Measurements from ENCODE around the gene IFNA5. TPM values are rescaled to one million over a fixed set of nuclear protein-coding genes. Genes with fewer than 3 reads are reported as not detected.

The IFNA5 gene
- polyA plus RNA-seq (2013, experiment 1 of 2; ENCODE audit: insufficient read length) = not detected
- polyA plus RNA-seq (2013, experiment 2 of 2; ENCODE audit: insufficient read length) = not detected

DNA sequence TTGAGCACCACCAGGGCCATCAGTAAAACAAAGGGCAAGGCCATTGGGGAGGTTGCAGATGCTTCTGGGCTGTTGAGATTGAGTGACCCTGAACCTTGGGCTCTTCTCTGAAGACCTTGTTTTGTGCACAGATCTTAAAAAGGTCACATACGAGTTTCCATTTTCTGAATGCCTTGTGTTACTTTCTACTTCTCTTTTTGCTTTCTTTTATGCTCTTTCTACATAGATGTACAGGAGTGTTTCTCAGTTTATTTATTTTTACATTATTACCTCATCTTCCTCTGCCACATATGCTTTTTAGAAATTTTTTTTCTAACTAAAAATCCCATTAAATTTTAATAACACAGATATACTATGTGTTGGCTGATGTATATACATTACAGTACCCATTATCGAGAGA lies at the start of gene IFNA5:
IFNA5 (minus strand) TSS at position 101 of the 400 bp plus-strand sequence; CDS start at position 44, 57 bp downstream.
- DNase-seq = no peak

DNA sequence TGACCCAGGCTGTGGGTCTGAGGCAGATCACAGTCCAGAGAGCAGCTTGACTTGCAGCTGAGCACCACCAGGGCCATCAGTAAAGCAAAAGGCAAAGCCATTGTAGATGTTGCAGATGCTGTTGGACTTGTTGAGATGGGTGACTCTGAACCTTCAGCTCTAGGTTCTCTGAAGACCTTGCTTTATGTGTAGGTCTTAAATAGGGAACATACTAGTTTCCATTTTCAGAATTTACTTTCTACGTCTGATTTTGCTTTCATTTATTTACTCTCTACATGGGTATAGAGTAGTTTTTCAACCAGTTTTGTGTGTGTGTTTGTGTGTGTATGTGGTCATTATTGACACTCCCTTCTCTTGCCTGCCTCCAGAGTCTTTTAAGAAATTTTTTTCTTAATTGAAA lies 45.7 kb upstream of the IFNA5 start, which contains the start of gene IFNA6:
IFNA6 (minus strand) TSS at position 101 of the 400 bp plus-strand sequence; CDS start at position 101, 0 bp downstream.
- DNase-seq = no peak

DNA sequence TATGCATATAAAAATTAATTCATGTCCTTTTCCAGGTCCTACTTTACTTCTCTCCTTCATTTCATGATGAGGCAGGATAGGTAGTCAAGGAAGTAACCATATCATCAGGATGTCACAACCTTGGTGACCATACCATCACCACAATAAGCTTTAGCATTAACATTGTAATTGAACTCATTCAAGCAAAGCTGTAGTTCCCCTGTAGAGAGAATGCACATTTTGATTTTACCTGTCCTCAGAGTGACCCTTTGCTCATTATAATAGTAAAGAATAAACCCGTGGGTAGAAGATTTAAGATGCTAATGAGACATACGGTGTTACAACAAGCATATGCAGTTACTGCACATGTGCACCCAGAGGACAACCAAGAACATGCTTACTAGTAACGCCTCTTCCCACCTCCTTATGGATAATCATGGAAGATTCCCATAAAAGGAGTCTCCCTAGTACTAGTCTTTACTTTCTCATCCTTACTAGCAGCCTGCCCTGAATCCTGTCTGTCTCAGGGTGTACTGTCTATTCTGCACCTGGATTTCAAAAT lies 43.4 kb upstream of the IFNA5 start:
- DNase-seq = no peak

DNA sequence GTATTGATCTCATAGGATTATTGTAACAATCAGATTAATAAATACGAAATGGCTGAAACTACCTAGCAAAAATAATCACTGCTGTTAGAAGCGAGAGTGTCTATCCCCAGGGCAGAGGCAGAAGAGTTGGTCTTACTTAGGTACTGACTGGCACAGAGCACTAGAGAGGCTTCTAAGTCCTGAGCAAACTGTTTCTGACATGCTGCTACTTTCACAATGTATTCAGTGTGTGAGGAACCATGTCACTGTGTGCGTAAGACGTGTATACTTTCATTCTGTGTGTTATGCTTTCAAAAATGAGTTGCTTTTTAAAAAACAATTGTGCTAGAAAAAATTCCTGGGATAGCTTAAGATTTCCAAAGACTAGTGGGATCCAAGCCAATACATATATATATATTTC lies 35.6 kb upstream of the IFNA5 start:
- DNase-seq = no peak

DNA sequence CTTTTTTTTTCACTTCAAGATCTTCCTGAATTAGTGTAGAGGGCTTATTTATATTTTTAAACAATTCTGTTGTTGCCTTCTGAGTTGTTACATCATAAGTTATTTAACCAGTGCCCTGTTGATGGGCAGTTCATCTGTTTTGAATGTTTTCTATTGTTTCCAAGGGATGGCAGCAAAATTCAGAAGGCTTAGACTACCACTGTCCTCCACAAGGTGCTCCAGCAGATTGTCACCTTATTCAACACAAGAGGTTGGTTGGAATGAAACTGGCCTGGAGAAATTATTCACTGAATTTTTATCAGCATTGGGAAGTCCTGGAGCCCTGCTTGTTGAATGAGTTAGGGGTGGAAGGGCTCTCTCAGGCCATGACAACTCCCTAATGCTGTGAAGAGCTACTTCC lies 31.3 kb upstream of the IFNA5 start:
- DNase-seq = no peak

DNA sequence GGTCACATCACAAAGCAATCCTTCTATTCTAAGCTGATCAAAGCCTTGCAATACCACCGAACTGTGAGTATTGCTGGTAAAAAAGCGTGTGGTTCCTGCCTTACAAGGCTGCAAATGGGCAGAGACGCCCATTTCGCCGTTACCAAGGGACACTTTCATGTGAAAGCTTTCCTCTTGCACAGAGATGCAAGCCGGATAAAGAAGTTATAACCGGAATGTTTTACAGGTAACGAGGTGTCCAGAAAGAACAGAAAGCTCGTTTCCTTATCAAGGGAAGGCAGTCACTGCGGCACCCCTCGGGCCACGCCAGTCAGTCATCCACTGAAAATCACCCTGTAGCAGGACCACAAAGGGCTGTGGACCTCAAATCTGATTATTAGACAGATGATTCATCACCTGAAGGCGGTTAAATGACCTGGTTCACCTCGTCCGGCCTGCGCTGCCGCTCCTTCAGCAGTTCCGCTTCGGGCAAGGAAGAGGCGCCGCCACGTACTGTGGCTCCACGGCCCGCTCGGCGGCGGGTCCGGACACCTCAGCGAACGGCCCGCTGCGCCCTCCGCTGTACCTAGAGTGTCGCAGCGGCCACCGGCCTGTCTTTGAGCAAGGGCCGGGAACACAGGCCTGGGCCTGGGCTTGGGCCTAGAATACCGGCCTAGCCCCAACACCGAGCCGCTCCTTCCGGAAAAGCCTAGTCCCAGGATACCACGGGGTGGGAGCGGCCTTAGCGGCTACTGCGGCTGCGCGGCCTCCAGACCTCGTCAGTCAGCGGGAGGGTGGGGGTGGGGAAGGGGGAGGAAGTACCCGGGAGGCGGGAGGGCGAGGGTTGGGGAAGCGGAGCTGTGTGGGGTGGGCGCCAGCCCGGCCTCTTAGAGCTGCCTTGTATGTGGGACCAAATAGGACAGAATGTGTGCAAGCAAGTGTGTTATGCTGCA lies 29.9 kb upstream of the IFNA5 start, which contains the start of gene KLHL9:
KLHL9 (minus strand) TSS at position 704 of the 932 bp plus-strand sequence; CDS start at position 159, 545 bp downstream.
- DNase-seq = peak; percentile 94

DNA sequence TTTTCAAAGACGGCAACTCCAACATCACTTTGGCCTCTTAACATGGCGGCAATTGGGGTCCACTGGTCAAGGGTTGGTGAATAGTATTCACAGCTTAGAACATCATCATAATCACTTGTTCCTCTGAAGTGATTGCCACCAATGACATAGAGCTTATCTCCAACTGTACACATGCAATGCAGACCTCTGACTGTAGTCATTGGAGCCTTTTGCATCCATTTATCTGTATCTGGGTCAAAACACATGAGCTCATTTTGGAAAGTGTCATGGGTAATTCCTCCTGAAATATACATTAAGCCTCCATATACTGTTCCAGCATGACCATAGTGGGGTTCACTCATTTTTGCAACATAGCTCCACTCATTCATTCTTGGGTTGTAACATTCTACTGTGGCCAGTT lies 28.1 kb upstream of the IFNA5 start:
- no peak for DNase-seq

DNA sequence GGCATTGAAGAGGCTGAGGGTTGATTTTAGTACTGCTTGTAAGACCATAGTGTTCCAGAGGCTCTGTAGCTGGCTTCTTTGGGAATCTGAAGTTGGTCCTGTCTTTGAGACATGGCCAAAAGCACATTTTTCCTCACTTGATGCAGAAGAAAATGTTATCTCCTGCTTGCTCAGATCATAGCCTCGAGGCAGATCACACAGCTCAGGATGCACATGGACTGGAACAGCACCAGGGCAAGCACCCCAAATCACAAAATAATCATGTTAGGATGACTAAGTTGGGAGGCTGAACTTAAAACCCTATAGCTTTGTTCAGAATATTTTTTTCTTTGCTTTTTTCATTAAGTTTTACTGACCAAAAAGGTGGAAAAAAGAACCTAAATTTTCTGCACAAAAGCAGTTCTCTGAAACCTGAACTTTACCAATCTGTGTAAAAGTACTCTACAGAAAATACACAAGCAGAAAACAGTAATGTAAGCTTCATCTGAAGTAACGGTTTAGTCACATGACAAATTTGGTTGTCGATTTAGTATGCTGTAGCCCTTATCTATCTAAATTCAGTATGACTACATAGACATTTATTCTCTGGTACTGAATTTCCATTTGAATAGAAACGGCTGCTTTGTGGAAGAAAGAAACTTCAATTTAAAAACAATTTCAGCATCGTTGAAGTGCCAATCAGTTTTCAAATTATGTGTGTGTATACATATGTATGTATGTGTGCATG lies 26.7 kb upstream of the IFNA5 start:
- no peak for DNase-seq

DNA sequence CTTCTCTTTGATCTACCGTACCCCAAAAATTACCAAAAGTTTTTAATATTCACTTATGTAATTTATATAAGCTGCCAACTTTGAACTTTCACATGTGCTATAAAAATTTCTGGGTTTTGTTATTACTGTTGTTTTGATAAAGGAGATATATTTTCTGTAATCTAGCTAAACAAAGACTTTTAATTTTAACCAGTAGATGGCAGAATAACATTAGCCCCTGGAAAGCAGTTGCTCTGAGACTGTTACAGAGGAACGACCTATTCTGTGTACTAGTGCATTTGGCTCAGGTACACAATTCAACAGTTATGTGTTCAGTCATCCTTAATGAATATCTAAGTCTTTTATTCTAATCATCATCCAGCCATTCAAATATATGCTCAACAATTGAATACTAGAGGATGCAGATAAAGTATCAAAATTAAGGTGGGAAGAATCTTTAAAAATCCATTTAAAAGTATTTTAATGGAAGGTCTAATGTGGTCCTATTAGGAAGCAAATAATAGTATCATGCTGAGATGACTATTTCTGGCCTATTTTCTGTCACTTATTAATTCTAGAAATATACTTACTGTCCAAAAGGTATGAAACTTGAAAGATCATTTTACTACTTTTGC lies 21.5 kb upstream of the IFNA5 start:
- DNase-seq = peak; percentile 44

DNA sequence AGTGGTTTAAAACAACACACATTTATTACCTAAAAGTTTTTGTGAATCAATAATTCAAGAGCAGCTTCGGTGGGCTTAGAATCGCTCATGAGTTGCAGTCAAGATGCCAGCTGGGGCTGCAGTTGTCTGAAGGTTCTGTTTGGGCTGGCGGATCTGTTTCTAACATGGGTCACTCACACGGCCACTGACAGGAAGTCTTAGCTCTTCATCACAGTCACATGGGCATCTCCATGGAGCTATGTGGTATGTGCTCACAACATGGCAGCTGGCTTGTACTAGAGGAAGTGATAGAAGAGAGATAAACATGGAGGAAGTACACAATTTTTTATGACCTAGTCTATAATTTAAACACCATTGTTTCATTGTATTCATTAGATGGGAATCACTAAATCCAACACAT lies 18.9 kb upstream of the IFNA5 start:
- no peak for DNase-seq

DNA sequence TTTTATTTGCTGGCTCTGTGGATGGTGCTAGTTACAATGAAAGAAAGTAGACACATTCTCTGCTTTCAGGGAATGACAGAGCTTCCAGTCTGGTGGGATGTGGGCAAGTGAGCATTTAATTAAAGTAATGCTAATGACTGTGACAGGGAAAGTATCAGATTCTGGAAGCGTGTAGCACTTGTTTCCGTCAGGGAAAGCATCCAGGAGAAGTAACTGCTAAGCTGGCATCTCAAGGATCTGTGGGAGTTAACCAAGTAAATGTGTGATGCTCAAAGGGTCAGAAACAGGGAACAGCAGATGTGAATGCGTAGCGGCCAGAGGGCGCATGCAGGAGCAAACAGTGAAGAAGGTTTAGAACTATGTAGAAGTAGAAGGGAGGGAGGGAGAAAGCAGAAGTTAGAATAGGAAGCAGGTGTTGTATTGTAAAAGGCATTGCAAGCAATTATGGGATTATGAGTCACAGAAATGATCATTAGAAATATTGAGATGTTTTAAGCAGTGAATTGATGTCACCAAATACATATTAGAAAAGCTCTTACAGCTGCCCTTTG lies 17.9 kb upstream of the IFNA5 start:
- DNase-seq = no peak

DNA sequence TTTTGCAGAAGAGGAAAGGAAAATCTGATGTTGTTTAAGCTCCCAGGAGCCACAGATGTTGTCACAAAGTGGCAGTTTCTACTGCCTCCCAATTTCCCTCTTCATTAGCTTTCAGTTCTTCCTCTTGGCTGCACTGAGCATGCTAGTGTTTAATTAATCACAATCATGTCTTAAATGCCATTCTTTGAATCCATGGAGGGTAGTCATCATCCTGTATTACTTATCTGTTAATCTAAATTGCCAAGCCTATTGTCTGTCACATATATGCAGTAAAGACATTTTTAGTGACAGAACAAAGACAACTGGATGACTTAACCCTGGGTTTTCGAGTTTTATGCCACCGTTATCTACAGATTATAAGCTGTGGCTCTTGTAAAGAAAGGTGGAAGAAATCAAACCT lies 15.4 kb upstream of the IFNA5 start:
- DNase-seq = no peak

DNA sequence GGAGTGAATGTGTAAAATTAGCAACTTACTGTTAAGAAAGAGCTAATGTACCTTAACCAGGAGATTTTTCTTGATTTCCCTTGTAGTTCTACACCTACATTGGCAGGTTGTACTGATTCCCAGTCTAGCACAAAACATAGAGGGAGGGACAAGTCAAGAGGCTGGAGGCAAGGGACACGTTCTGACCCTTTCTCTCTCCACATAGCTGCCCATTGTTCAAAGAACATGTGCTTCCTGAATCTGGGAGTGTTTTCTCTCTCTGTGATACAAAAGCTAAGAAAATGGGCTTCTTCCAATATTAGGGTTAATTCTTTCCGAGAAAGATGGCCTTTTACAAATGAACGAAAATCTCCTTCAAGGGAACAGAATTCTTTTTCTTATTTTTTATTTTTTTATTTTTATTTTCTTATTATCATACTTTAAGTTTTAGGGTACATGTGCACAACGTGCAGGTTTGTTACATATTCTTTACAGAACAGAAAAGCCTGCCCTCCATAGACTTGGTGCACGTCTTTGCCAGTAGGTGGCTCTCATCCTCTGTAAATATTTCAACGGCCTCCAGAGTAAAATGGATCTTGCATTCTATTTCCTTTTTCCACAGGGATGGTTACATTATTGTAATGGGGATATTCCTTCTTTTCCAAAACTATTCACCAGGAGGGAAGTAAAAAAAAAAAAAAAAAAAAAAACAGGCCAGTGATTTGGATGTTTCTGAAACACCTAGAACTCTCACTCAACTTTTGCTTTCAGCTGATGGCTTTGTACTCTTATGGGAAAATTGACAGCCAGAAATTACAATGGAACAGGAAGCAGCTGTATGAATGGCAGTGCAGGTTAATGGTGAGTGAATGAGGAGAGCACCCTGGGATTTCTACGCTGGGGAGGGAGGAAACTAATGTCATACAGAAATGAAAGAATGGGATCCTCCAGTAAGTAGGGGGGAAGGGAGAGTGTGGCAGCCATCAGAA lies 13.1 kb upstream of the IFNA5 start:
- peak; percentile 37 for DNase-seq

DNA sequence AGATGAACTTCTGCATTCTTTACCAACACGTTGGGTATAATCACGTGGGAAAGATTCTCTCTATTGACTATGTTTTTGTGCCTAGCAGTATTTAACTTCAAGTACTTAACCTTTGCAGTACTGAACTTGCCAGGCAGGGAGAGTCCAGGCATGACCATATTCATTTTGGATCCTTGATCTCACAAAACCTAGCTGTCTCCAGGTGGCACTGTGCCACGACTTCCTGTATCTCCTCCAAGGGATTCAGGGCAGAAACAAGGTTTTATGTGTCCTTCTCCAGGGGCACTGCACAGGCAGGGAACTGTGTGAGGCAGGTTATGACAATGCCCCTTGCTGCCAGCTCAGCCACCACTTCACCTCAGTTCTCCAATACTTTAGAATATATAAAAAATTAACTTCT lies 11.7 kb upstream of the IFNA5 start:
- no peak for DNase-seq

DNA sequence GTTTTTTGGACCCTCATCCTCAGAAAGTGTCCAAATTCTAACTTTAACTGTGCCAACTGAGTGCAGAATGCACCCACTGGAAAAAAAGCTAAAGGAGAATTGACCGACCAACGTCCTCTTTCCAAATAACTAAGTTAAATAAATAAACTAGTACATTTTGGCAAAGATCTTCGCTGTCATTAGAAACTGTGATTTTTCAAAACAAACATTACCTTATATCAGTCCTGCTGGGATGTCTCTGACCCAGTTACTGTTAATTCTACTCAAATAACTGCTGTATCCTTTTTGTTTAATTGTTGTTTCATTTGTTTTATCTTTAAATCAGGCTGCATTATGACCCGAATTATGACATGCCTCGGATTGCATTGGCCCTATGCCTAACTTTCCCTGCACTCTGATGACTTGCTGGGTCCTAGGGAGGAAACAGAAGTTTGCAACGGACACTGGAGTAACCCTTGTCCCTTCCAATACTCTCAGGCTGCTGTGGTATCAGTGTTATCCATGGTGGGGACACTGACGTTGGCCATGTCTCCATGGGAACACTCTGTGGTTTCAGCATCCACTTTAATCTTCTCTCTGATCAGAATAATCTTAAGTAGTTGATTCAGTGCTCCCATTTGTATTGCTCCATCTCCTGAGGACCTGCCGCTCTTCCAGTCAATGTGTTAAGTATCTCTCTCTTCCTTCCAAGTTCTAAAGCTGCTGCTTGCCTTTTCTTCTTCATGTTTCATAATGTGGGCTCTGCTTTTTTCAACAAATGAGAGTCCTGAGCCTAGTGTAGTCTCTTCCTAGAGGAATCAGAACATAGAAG lies 11.1 kb upstream of the IFNA5 start:
- no peak for DNase-seq

DNA sequence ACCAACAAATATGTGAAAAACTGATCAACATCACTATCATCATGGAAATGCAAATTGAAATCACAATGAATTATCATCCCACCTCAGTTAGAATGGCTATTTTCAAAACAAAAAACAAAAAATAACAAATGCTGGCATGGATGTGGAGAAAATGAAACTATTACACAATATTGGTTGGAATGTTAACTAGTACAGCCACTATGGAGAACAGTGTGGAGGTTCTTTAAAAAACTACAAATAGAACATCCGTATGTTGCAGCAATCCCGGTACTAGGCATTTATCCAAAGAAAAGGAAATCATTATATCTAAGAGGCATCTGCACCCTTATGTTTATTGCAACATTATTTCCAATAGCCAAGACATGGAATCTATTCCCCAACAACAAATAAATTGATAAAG lies 9.0 kb upstream of the IFNA5 start:
- DNase-seq = no peak

DNA sequence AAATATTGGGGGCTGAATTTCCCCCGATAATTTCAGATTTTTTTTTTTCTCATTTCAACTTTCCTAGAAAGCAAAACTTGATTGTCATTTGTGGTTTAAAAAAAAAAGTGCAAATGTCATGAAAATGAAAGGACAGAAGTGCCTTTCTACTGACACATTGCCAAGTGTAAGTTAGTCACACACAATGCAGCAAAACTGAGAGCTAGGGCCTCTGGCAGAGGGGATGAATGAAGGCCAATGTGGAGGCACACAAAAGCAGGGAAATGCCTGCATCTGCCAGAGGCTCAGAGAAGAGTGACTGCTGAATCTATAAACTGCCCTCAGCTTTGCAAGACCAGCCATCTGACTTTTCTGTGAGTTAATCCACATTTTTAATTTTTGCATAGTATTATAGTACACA lies 6.8 kb upstream of the IFNA5 start:
- DNase-seq = no peak

DNA sequence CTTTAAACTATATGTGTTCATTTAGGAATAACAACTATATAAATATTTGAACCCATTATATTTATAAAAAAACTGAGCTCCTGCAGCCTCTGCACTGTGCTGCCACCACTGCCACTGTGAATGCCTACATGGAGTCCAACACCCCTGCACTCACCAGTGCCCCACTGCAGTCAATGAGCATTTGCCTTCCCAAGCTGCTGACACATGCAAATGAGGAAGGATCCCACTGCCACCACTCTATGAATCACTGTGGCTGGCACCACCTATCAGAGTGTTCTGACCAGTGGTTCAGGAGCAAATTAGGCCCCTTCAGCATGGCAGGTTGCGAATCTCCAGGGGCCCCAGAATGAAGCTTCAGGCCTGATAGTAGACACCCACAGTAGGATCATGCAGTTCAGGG lies 9.1 kb downstream of the IFNA5 start:
- DNase-seq = no peak

DNA sequence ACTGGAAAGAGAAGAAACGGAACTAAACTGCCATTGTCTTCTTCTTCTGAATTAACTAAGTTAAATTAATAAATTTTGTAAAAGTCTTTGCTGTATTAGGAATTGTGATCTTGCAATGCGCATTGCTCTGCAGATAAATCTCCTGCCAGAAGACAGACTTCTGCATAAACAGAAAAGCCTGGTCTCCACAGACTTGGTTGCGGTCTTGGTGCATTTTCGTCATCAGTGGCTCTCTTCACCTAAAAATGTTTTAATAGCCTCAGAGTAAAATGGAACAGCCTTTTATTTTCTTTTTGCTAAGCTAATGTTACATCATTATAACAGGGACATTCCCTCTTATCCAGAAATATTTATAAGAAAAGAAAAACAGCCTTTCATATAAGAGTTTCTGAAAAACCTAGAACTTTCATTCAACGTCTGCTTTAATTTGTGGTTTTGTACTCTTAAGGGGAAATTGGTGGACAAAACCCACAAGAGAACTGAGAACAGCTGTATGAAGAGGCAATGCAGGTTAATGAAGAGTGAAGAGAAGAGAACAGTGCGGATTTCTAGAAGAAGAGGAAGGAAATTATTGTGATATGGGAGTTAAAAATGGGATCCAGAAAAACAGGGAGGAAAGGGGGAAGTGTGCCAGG lies 10.1 kb downstream of the IFNA5 start:
- DNase-seq = no peak

DNA sequence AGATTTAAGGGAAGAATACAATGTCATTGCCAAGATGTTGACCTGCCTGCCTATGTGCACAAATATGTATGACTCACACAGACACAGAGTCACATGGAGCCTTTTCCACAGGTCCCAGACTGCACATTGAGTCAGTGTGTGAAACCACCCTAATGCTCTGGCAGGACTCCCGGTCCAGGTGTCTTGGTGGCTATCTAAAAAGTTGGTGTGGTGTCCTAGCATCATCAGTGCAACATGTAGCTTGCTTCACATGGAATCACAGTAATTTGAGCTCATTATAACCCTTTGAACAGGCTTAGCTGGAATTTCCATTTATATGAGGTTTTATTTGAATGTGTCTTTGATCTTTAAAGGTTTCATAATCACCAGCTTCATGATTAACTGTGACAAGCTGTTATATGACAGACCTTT lies 10.7 kb downstream of the IFNA5 start:
- peak; percentile 12 for DNase-seq
